Epidermal melanocyte (primary cell): Measurements from ENCODE around the gene KIF16B.
"Not testable (repeated sequence)": the region's sequence is repeated elsewhere in the genome, so short reads cannot be mapped to it uniquely, and the experiment has no call there.

Experiments used
- DNase-seq: peaks from one replicate; pipeline ENCODE4 v3.0.0; 2011; ENCODE audit warnings: low spot score; ENCODE audit not compliant: insufficient read length

KIF16B gene

DNA sequence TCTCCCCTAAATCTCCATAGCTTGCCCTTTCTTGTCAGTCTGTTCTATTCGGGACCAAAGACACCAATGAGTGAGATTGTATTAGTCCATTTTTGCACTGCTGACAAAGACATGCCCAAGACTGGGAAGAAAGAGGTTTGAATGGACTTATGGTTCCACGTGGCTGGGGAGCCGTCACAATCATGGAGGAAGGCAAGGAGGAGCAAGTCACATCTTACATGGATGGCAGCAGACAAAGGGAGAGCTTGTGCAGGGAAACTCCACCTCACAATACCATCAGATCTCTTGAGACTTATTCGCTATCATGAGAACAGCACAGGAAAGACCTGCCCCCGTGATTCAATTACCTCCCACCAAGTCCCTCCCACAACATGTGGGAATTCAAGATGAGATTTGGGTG, 133.7 kb downstream of the KIF16B start:
- not testable (repeated sequence) for DNase-seq

DNA sequence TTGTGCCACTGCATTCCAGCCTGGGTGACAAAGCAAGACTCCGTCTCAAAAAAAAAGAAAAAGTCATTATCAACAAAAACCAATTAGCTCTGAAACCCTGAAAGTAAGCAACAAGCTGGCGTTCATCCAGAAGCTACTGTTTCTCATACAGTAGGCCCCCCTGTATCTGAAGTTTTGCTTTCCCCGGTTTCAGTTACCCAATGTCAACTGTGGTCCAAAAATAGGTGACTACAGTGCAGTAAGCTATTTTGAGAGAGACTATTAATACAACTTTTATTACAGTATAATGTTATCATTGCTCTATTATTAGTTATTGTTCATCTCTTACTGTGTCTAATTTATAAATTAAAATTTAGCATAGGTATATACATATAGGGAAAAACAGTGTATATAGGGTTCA, 135.1 kb downstream of the KIF16B start:
- DNase-seq = no peak

DNA sequence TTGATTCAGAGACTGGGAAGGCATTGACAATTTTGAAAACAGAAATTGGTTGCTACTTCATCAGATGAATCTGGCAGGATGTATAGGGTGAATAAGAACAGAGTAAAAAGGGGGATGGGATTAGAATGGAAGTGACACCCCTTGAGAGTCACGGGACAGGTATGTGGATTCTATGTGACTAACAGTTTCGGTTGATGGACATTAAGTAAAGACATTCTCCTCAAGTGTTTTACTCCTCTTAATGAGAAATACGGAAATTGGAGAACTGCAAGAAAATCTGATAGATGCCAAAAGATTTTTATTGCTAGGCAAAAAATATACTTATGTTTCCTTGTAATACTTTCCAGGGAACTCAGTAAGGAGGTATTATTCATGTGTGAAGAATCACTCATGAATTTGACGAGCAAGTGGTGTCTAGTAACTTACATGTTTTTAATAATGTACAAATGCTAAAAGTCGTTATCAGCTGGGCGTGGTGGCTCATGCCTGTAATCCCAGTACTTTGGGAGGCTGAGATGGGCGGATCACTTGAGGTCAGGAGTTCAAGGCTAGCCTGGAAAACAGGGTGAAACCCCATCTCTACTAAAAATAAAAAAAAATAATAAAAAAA, 135.8 kb downstream of the KIF16B start:
- no peak for DNase-seq

DNA sequence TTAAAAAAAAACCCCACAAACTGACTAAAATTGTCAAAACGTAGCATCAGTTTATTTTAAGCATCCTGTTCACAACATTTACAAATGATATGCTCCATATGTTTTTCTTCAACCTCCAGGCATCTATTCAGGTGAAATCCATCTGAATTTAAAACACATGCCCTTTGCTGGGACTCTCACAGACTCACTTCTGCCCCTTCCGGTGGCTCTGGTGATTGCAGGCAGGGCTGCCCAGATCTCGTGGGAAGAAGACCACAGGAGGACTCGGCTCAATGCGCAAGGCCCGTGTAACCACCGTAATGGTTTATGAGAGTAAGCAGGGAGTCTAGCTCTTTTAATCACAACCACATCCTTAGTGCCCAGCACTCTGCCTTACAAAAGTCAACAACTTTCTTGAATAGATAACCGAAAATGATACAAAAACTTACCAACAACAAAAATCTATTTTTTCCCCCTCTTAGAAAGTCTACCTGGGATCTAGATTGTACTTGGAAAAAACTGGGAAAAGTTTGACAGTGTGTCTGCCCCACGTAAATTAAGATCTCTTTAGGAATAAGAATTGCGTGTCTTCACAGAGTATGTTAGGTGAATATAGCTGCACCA, 139.1 kb downstream of the KIF16B start:
- no peak for DNase-seq

DNA sequence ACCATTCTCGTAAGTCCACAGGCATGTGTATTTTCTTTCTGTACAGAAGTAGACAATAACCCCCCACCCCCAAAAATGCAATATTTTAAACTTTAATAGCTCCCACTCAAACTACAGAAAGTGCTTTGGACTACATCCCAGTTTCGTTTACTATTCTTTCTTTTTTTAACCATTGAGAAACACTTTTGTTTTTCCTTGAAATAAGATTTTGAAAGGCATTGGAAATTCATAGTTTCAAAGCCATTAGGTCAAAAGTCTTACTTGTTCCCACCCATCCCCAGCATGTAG, 140.0 kb downstream of the KIF16B start:
- no peak for DNase-seq

DNA sequence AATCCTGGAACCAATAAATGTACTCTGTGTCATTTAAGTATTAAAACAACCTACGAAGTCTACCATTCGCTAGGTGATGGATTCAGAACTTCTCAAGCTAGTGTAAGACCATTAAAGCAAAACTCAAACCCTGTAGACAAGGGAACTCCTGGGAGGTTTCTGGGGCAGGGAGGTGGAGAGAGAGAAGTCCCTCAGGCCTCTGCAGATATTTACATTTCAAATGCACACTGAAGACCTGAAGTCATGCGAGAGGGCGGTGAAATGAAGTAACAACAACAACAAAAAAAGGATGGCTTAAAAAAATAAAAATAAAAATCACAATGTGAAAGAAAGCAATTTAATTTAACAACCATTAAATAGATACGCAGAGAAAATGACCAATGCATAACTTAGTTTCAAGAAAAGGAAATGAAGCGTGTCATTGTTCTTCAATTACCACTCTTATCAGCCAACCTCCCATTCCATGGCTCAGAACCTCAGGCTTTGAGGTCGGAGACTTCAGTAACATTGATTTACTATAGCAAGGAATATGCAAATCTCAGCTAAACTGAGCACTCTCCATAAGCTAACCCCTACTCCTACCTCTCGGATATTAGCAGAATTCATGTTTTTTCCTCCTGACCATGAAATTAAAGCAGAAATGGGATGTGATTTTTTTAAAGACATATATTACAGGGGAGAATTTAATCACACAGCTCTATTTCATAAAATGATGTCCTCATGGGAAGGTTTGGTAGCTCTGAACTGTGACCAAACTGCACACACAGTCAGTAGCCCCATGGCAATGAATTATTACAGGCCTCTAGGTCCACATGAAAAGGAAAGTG, 140.6 kb downstream of the KIF16B start:
- DNase-seq = no peak

DNA sequence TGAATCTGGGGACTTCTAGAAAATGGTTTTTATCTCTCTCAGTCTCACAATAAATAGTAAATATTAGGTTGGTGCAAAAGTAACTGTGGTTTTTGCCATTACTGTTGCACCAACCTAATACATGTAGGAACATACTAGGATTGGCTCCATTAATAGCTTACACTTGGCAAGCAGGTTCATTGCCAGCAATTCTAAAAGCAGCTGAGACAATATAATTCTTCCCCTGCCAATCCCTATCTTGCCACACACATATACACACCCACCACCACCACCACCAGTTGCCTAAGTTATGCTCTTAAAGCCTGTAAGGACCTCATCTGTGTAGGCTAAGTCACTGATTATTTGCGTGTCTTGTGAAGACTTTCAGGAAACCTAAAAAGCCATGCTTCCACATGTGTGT, 145.1 kb downstream of the KIF16B start:
- DNase-seq = no peak

DNA sequence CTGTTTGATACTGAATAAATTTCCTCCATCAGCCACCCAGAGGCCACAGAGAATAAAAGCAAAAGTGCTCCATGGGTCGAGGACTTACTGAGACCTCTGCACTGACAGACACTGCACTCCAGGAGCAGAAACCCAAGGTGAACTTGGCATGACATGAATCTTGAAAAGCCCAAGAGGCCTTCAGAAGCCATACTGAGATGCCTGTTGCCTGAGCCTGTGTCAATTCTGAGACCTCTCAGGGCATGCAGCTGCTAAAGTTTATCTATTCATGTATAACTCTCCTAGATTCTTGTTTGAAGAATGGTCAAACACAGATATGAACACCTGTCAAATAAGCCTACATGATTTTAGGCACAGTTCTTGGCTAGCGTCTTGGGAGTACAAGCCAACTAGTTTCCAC, 145.7 kb downstream of the KIF16B start:
- DNase-seq = no peak

DNA sequence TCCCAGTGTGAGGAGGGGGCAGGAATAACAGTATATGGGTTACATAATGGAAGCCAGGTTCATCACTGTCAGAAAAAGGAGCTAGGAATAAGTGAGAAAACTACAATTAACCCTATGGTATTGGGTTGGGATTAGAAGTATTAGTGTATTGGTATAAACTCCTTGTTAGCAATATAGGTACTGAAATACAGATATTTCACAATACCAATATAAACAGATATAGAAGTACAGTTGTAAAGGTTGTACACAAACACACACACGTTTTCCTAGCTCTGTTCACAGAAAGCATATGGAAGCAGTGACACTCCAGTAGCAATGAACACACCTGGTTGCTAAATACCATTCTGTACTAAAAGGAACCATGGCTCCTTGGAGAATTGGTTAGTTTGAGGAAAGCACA, 148.5 kb downstream of the KIF16B start:
- no peak for DNase-seq

DNA sequence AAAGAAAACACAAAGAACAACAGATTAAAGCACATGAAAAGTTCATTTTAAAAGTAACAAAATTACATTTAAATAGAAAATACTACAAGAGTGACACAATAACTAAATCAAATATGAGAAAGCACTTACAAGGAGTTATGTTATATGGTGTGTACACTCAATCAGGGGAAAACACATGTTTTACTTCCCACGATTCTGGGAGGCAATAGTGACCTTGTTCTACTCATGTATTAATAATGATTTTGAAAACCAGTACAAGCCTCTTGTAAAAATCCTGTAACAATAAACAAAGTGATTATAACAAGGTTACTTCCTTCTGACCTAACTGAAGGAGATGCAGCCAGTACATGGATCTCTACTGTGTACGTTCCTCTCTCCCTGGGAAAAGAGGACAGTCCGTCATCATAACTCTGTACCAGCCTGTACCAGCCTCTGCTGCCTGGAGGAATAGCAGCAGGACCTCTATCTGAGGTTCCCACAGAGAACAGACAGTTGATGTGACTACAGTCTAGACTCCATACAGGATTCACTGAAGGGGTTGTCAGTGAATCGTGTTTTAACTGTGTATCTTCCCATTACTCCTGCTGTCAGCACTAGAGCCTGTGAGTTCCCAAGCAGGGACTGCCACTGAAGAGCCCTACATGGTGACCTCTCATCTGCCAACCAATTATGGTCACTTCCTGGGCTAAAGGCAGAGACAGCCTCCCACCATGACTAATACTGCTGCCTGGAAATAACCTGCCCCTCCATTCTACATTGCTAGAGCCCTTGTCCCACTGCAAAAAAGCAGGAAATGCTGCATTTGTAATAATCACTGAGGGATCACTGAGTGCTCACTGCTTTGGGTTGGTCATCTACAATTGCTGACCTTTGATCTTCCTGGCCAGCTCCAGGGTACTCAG, 149.7 kb downstream of the KIF16B start:
- no peak for DNase-seq

DNA sequence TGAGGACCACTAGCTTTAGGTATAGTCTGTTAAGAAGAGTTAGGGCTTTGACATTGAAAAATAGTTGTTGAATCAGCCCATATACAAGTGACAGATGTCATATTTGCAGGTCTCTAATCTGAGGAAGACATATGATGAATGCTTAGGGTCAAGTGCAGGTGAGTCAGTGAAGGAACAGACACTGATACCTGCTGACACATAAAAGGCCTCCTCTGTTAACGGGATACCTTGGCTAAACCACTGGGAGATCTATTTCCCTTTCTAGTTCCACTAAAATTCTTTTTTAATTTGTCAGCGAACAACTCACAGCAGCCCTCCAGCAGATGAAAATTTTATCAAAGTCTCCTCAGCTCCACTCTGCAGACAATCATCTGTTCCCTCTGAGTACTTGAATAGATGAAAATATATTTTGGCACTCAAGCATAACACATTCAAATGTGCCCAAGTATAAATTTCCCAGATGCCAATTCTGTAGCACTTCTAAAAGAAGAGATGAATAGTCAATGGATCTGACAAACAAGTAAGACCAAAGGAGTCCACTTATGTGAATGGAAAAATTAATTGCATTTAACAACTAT, 154.0 kb downstream of the KIF16B start:
- no peak for DNase-seq

DNA sequence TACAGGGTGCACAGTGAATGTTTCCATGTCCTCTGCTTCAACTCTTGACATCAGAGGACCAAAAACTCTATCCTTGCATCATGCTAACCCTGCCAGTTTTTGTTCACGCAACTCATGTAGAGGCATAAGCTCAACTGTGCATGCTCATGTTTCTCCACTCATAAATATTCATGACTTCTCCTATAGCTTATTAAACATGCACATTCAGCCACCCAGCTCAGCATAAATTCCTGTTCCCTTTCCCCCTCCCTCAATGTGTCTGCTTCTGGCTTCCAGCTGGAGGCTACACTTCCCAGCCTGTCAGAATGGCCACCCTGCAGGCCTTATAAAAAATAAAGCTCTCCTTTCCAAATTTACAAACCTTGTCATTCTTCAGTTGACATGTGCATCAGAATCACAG, 154.6 kb downstream of the KIF16B start:
- no peak for DNase-seq

DNA sequence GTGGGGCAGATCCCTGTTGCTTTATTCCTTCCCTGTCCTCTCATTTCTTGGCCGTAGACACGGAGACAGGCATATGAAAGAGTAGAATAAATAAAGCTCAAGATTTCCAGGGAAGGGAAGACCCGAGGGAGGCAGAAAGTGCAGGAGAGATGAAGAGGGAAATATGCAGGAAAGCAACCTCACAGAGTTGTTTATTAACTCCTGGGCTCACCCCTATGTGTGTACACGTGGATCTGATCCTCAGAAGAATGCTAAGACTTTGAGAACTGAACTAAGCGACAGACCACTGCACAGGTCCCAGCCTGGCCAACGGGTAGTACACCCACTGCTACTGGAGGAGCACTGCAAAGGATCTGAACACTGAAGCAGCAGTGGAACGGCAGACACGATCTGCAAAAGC, 156.2 kb downstream of the KIF16B start:
- no peak for DNase-seq

DNA sequence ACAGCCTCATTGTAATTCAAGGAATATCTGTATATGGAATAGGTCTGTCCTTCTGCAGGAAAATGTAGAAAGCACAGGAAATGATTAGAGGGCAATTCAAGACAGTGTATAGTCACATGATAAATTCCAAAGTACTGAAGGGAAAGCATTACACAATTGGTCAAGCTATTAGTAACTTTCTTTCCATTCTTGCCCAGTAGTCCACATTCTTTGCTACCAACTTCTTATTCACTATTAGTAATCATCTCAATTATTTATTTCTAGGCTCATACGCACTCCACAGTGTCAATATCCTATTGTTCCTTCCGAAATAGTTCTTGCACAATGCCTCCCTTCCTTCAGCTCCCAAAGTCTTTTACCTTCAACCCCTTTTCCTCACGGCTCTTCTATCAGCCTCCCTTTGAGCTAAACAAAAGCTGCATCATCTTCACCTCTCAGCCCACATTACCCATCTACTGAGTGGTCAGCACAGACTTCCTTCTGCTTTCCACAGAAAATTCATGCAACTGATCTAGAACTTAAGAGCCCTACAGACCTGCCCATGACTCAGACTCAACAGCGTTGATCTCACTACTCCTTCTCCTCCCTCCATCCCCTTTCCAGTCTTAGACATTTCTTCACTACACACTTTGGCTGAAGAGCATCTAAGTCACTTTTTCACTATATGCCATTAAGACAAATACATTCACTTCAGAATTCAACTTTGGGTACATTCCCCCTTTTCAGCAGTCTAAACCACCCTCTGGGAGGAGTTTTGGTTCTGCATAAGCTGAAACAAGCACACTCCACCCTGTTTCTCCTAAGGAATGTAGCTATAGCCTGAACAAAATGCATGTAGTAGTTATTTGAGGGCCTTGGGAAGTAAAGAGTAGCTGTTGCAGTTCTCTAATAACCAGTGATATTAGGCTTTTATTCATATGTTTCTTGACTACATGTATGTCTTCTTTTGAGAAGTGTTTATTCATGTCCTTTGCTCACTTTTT, 157.9 kb downstream of the KIF16B start:
- no peak for DNase-seq

DNA sequence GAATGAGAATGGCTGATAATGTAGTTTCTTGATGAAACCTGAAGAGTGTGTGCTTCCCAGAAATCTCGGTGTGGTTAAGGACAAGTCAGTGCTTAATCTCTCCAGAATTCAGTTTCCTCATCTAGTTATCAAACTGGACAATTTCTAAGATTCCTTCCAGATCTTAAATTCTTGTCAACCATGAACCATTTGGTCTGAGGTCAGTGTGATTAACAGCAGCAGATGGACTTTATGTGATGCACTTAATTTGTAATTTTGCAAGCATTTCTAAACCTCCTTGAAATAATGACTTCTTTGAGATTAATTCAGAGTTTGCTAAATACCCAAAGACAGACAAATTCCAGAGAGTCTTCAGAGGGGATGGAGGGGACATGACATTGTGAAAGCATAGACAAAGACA, 160.3 kb downstream of the KIF16B start:
- DNase-seq = no peak

DNA sequence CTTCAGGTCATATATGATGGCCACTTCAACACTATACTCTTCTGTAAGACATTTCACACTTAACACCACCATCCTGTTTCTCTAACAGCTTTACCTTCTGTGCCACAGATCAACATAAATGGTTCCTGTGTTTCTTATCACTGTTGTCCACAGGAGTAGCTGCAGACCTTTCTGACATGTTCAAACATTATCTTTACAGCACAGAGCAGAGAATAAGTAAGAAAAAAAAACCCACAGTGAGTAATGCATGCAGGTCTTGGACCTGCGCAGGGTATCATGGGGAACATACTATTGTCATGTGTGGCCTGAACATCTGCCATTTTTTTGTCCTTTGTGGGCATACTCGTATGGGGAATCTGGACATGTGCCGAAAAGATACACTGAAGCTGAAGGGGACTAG, 161.9 kb downstream of the KIF16B start:
- DNase-seq = no peak

DNA sequence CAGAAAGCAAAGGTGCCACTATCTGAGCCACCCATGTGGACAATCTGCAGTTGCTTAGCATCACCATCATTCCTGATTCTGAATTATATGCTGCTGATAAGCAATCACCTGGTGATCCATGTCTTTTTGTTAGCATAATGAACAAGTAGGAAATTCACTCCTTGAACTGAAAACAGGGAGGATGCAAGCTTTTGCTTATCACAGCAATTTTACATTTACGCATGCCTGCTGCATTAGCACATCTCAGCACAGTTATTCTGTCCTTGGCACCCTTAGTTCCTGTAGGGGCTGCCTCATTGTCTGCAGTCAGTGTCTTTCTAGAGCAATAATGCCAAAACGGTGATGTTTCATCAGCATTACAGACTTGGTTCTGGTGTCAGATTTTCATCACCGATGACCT, 162.6 kb downstream of the KIF16B start:
- DNase-seq = no peak

DNA sequence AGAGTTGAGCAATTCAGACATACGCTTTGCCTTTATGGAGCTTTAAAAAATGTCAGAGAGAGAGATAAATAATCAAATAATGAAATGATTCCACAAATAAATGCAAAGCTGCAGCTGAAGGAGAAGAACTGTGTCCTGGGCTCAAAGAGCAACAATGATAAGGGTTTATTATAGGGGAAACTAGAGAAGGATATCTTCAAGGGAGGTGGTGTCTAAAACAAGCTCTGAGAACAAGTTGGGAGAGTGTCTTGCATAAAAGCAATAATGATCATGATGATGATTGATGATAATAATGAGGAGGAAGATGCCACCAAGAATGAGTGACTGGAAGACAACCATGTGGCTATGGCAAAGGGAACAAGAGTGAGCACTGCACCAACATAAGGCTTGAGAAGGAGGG, 164.3 kb downstream of the KIF16B start:
- no peak for DNase-seq

DNA sequence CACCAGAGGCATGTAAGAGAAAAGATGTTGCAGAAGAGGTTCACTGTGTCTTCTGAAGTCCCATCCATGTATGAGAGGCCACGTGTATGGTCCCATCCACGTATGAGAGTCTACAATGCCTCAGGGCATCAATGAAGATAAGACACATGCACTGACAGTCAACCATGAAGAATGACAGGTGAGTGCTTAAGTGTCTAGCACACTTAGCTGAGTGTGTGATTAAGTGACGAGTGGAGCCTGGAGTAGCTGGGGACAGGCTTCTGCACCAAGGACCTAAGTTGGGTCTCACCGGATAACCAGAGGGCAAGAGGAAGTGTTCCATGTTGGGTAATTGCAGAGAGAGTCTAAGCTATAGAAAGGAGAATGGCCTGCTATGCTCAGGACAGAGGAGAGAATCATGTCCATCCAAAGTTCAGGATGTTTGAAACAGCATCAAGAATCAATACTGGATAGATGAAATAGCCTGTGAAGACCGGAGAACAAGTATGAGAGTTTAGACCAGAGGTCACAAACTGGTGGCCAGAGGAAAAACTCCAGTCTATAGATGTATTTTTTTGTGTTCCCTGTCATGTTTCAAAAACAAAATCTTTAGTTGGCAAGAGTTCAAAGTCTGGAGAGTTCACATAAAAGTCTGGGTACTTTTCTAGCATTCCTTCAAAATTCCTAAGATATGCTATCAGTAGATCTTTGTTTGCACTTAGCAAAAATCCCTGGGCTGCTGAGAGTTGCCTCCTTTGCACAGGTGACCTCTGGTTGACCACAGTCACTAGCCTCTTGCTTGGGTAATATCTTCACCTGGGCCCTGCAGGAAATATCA, 165.8 kb downstream of the KIF16B start:
- no peak for DNase-seq

DNA sequence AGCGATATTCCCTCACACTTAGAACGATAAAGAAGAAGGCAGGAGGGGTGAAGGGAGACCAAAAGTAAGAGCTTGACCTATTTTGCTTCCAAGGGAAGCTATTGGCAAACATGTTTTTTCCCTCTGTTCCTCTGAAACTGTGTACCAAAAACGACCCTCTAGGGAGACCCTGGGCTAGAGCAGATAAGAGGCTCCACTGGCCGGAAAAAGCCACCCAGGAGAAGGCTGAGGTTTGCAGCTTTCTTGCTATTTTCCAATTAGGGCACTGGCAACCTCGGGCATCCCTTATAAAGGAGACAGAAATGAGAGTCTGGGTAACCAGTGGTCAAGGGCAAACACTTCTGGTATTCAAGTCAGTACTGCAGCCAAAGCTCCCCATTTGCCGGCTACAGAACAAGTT, 168.0 kb downstream of the KIF16B start:
- DNase-seq = no peak
